Neural cell (in vitro differentiated cells): ENCODE results near the gene FZR1.

ENCODE experiments used
- CTCF ChIP-seq: fragments of 450-650 bp; IDR thresholded peaks from 2 replicates; pipeline ENCODE4 v1.5.1; 2014; ENCODE audit warnings: antibody characterized with exemption, mild to moderate bottlenecking, moderate library complexity; ENCODE audit not compliant: poor library complexity, severe bottlenecking
- EP300 ChIP-seq: fragments of 450-650 bp; conservative IDR thresholded peaks from 2 replicates; pipeline ENCODE4 v1.6.1; 2014; ENCODE audit warnings: antibody characterized with exemption, mild to moderate bottlenecking, moderate library complexity; ENCODE audit not compliant: poor library complexity, severe bottlenecking
- EZH2 ChIP-seq: fragments of 200-600, 300-800 bp; shearing (Covaris generic), sonication (generic); IDR thresholded peaks from 2 replicates; pipeline ENCODE4 v1.6.1; 2014; ENCODE audit warnings: antibody characterized with exemption, low read length, borderline replicate concordance, mild to moderate bottlenecking; ENCODE audit not compliant: insufficient read depth, poor library complexity, severe bottlenecking
- MXI1 ChIP-seq: fragments of 450-650 bp; conservative IDR thresholded peaks from 2 replicates; pipeline ENCODE4 v1.6.1; 2014; ENCODE audit warnings: antibody characterized with exemption, mild to moderate bottlenecking; ENCODE audit not compliant: poor library complexity, severe bottlenecking
- POLR2AphosphoS5 ChIP-seq: IDR thresholded peaks from 2 replicates; pipeline ENCODE4 v1.6.1; 2012
- RAD21 ChIP-seq: fragments of 450-650 bp; conservative IDR thresholded peaks from 2 replicates; pipeline ENCODE4 v1.6.1; 2014; ENCODE audit warnings: antibody characterized with exemption, mild to moderate bottlenecking, moderate library complexity
- REST ChIP-seq: IDR thresholded peaks from 2 replicates; pipeline ENCODE4 v1.6.1; 2012; ENCODE audit warnings: borderline replicate concordance
- SMC3 ChIP-seq: fragments of 450-650 bp; conservative IDR thresholded peaks from 2 replicates; pipeline ENCODE4 v1.6.1; 2014; ENCODE audit warnings: antibody characterized with exemption, mild to moderate bottlenecking, moderate library complexity; ENCODE audit not compliant: poor library complexity
- TAF1 ChIP-seq: IDR thresholded peaks from 2 replicates; pipeline ENCODE4 v1.6.1; 2012; ENCODE audit warnings: low read depth

GRCh38 chr19:3519126-3519525 is 13.0 kb downstream of the FZR1 start:
- TF ChIP-seq EP300, result no peak
- no peak for TF ChIP-seq CTCF
- no peak for TF ChIP-seq REST
- TF ChIP-seq SMC3, result no peak
- TF ChIP-seq POLR2AphosphoS5, result no peak
- TF ChIP-seq EZH2, result no peak
- TF ChIP-seq RAD21, result no peak
- TF ChIP-seq MXI1, result no peak
- TF ChIP-seq TAF1, result no peak
